IPS-20b (cell line): ENCODE data around the gene RRP8.

Experiments
- H3K27ac ChIP-seq: one replicate; pipeline ENCODE4 v1.5.1; 2013; ENCODE audit warnings: low read length
- H3K27me3 ChIP-seq: 2 replicates; pipeline ENCODE4 v1.6.1; 2013; ENCODE audit warnings: mild to moderate bottlenecking, low read length, inconsistent platforms; ENCODE audit not compliant: insufficient read depth
- H3K36me3 ChIP-seq: 2 replicates; pipeline ENCODE4 v1.6.1; 2013; ENCODE audit warnings: low read depth, mild to moderate bottlenecking, inconsistent platforms, low read length, moderate library complexity; ENCODE audit not compliant: insufficient read depth
- H3K4me1 ChIP-seq: 2 replicates; pipeline ENCODE4 v1.6.1; 2013; ENCODE audit warnings: mild to moderate bottlenecking, control low read depth, inconsistent platforms, low read length, moderate library complexity; ENCODE audit not compliant: insufficient read depth
- H3K4me3 ChIP-seq: 2 replicates; pipeline ENCODE4 v1.5.1; 2013; ENCODE audit warnings: mild to moderate bottlenecking, low read length, inconsistent platforms
- H3K9ac ChIP-seq: 2 replicates; pipeline ENCODE4 v1.6.1; 2013; ENCODE audit warnings: low read depth, mild to moderate bottlenecking, inconsistent platforms, low read length, moderate library complexity
- H3K9me3 ChIP-seq: 2 replicates; pipeline ENCODE4 v1.6.1; 2013; ENCODE audit warnings: mild to moderate bottlenecking, low read depth, low read length, inconsistent platforms; ENCODE audit not compliant: insufficient read depth

Gene RRP8

DNA sequence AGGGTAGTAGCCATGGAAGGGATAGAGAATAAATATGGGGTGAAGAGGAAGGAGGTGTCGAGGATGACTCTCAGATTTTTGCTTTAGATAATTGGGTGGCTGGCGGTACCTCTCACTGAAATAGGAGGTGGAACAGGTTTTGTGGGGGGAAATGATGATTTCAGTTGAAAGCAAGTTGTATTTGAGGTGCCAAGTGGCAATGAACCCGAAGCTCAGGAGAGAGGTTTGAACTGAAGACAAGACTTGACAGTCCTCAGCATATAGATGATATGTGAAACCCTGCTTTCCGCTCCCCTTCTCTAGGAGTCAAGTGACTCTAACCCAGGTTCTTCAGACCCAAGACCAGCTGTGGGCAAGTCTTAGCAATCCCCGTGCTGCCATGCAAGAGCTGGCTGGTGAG is 33.7 kb downstream of the RRP8 start:
- H3K27ac ChIP-seq, result no peak overlapping the region
- no peaks in the 10 kb centered on the region for H3K36me3 ChIP-seq
- H3K4me3 ChIP-seq, result no peak overlapping the region
- peaks cover 2% of the 10 kb centered on the region; the same call in 1 of the 2 replicates for H3K4me1 ChIP-seq
- H3K9ac ChIP-seq, result no peak overlapping the region
- H3K9me3 ChIP-seq, result no peaks in the 10 kb centered on the region
- no peaks in the 10 kb centered on the region for H3K27me3 ChIP-seq

DNA sequence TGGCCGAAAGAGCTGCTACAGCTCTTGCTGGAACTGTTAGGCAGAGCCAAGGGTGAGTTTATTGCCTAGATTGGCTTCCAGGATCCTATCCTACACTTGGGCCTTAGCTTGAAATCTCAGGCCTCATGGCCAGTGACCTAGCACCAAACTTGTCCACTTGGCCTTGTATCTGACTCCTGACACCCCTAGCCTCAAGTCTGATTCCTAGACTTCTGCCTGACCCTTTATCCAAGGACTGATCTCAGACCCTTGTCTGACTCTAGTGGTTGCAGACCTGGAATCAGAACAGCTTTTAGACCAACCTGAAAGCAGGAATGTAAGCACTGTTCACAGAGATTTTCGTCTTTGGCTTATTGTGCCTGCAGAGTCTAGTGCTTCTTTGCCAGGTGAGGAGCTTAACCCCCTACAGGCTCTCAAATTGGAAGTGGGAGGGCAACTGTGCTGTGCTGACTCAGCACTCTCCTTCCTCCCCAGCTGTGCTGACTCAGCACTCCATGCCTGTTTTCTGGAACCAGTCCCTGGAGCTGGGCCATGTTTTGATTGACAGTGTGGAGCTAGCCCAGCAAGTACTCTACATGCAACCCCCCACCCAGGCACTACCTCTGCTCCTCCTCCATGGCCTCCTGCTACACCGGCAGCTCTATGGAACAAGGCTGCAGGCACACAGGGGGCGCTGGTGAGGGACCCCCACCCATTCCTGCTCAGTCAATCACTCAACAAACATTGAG is 35.1 kb downstream of the RRP8 start:
- Histone ChIP-seq H3K36me3 (no peaks in the 10 kb centered on the region), H3K4me1 (peaks cover 2% of the 10 kb centered on the region; the same call in 1 of the 2 replicates), H3K4me3 (no peak overlapping the region), H3K27ac (no peak overlapping the region), H3K9me3 (no peaks in the 10 kb centered on the region), H3K9ac (peak overlapping the region; percentile 42; the same call in 1 of the 2 replicates), H3K27me3 (no peaks in the 10 kb centered on the region)

DNA sequence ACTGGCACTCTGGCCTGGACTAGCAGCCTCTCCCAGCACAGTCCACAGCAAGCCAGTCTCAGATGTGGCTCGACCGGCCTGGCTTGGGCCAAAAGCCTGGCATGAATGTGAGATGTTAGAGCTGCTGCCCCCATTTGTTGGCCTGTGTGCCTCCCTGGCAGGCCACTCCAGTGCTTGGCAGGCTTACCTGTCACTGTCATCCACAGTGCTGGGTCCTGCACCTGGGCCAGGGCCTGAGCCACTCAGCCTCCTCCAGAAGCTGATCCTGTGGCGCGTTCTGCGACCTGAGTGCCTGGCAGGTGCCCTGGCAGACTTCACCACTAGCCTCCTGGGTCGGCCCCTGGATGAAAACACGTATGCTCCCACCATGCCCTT is 36.1 kb downstream of the RRP8 start:
- H3K4me3 ChIP-seq, result no peak overlapping the region
- H3K27ac ChIP-seq, result no peak overlapping the region
- peaks cover 2% of the 10 kb centered on the region; the same call in 1 of the 2 replicates for H3K4me1 ChIP-seq

DNA sequence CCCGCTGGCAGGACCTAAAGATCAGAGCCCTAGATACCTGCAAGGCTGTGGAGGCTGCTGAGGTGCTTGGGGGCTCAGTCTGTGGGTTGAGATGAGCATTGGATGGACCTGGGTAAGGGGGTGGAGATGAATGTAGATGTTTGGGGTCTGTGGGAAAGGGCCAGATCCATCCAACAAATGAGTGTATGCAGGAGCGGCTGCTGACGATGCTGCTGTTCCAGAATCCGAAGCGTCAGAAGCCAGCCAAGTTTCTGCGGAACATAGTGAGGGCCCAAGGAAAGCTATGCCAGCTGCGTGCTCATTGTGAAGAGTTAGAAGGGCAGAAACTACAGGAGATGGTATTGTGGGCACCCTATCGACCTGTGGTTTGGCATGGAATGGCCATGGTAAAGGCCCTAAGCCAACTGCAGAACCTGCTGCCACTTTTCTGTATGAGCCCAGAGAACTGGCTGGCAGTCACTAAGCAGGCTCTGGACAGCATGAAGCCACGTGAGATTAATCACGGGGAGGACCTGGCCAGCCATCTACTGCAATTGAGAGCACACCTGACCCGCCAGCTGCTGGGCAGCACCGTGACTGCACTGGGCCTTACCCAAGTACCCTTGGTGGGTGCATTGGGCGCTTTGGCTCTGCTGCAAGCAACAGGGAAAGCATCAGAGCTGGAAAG is 36.6 kb downstream of the RRP8 start:
- H3K9me3 ChIP-seq, result no peaks in the 10 kb centered on the region
- H3K9ac ChIP-seq, result no peak overlapping the region
- H3K4me3 ChIP-seq, result no peak overlapping the region
- peaks cover 2% of the 10 kb centered on the region; the same call in 1 of the 2 replicates for H3K4me1 ChIP-seq
- no peaks in the 10 kb centered on the region for H3K36me3 ChIP-seq
- H3K27ac ChIP-seq, result no peak overlapping the region
- no peaks in the 10 kb centered on the region for H3K27me3 ChIP-seq

More for the DNA sequence above, 36.1 kb downstream of the RRP8 start:
- Histone ChIP-seq H3K9ac (no peak overlapping the region), H3K36me3 (no peaks in the 10 kb centered on the region), H3K27me3 (no peaks in the 10 kb centered on the region), H3K9me3 (no peaks in the 10 kb centered on the region)

DNA sequence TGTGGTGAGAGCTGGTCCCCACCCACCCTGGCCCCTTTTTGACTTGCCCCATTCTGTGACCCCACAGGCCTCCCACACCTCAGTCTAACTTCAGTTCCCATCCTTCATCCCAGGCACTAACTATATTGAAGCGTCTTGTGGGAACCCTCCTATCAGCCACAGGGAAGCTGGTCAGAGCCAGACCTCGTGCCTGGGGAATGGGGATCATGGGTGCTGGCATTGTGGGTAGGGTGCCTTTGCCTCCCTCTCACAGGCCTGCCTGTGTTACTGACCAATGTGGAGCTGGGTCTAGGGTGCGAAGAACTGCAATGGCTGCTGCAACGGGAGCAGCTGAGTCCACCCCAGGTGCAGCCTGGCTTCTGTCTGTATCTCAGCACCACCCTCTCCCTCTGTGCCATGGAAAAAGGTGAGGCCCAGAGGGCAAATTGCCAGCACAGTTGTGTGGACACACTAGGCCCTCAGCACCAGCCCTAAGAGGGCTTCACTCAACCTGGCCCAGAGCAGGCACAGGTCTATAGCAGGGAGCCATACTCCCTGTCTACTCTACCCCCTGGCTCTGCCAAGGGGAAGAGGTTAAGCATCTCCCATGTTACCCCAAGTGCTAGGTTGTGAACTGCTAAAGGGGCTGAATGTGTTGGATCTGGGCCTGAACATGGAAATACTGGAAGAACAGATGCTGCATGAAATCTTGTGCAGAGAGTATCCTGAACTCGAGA is 37.3 kb downstream of the RRP8 start:
- Histone ChIP-seq H3K4me1 (peaks cover 2% of the 10 kb centered on the region; the same call in 1 of the 2 replicates), H3K36me3 (no peaks in the 10 kb centered on the region), H3K27ac (no peak overlapping the region), H3K27me3 (no peaks in the 10 kb centered on the region), H3K4me3 (no peak overlapping the region), H3K9ac (no peak overlapping the region), H3K9me3 (no peaks in the 10 kb centered on the region)

DNA sequence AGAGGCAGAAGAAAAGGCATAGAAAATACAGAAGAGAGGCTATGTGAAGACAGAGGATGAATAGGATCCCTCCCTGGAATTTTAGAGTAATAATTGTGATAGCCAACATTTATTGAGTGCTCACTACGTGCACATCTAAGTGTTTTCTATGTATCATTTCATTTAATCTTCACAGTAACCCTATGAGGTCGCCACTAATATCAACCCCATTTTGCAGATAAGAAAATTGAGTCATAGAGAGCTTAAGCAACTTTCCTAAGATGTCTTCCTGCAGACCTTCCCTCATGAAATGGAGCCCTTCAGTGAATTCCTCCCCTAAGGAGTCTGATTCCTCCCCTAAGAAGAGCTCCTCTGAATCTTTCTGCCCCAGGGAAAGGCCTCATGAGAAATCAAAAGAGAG is 38.1 kb downstream of the RRP8 start:
- Histone ChIP-seq H3K36me3 (no peaks in the 10 kb centered on the region), H3K4me1 (peaks cover 2% of the 10 kb centered on the region; the same call in 1 of the 2 replicates), H3K27ac (no peak overlapping the region), H3K27me3 (no peaks in the 10 kb centered on the region), H3K9me3 (no peaks in the 10 kb centered on the region), H3K4me3 (no peak overlapping the region), H3K9ac (peak overlapping the region; percentile 10; the same call in 1 of the 2 replicates)

DNA sequence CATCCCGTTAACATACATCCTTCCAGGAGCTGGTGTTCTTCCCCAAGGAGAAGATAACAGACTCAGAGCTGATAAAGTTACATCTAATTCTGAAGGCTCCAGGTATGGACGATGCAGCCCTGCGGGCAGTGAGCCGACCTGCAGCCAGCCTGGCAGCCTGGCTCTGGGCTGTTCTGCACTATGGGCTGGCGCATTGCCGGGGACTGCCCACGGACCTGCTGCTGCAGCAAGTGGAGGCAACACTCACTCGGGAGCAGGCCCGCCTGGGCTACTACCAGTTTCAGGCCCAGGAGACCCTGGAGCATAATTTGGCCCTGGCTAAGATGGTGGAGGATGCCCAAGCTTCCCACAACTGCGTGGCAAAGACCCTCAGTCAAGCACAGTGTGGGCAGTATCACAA is 39.7 kb downstream of the RRP8 start:
- H3K36me3 ChIP-seq, result no peaks in the 10 kb centered on the region

DNA sequence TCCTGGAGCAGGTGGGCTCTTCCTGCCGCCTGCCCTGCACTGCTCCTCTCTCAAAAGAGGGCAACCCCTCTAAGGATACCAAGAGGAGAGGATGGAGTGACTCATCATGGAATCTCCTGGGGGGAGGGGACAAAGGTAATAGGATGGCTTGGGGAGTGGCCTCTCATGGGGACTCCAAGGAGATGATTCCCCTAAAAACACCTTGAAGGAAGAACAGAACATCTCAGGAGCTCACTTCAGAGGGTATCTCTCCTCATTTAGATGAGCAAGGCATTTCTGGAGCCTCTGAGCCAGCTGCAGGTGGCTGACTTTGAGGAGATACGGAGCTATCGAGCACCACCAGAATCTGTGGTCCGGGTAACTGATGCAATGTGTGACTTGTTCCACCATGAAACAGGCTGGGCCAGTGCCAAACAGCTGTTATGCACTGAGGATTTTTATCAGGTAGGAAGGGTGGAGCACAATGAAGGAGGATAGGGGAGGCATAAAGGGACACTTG is 40.2 kb downstream of the RRP8 start:
- Histone ChIP-seq H3K27me3 (no peaks in the 10 kb centered on the region), H3K4me1 (peaks cover under 1% of the 10 kb centered on the region; the same call in 1 of the 2 replicates), H3K36me3 (no peaks in the 10 kb centered on the region), H3K9ac (no peak overlapping the region), H3K27ac (no peak overlapping the region), H3K9me3 (no peaks in the 10 kb centered on the region), H3K4me3 (no peak overlapping the region)

More for the DNA sequence above, 39.7 kb downstream of the RRP8 start:
- Histone ChIP-seq H3K27me3 (no peaks in the 10 kb centered on the region), H3K4me1 (peaks cover 2% of the 10 kb centered on the region; the same call in 1 of the 2 replicates), H3K9me3 (no peaks in the 10 kb centered on the region), H3K27ac (no peak overlapping the region), H3K9ac (no peak overlapping the region), H3K4me3 (no peak overlapping the region)

DNA sequence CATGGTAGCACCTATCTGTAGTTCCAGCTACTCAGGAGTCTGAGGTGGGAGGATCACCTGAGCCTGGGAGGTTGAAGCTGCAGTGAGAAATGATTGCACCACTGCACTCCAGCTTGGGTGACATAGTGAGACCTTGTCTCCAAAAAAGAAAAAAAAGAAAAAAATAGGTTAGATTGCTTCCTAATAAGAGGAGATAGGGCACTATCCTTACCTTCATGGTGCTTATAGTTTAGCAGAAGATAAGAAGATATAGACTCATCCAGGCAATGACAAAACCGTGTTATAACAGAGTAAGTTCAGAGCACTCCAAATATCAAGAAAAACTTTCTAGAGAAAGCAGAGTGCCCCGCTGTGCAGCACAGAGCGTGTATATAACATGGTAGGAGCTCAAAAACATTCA is 42.1 kb downstream of the RRP8 start:
- no peak overlapping the region for H3K9ac ChIP-seq
- no peaks in the 10 kb centered on the region for H3K9me3 ChIP-seq
- no peak overlapping the region for H3K4me3 ChIP-seq
- no peak overlapping the region for H3K27ac ChIP-seq
- H3K27me3 ChIP-seq, result no peaks in the 10 kb centered on the region
- H3K36me3 ChIP-seq, result no peaks in the 10 kb centered on the region
- no peaks in the 10 kb centered on the region; the same call in 1 of the 2 replicates for H3K4me1 ChIP-seq

DNA sequence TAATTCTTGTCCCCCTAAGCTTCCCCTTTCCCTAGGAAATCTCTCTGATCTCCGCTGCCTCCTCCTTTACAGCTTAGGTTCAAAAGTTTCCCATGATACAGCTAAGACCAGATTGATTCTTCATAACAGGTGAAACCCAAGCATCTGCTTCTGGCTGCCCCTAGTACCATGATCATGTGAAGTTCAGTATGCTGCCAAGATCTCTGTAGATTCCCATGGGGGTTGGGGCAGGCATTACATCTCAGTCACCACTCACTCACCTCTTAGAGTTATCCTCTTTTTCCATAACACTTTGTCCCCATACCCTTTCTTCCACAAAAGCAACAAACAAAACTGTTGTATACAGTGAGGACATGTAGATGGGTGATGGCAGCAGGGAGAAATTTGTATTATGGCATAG is 44.0 kb downstream of the RRP8 start:
- H3K4me3 ChIP-seq, result no peak overlapping the region
- H3K9ac ChIP-seq, result no peak overlapping the region
- H3K4me1 ChIP-seq, result no peaks in the 10 kb centered on the region
- H3K36me3 ChIP-seq, result no peaks in the 10 kb centered on the region
- no peaks in the 10 kb centered on the region for H3K9me3 ChIP-seq
- H3K27me3 ChIP-seq, result no peaks in the 10 kb centered on the region
- H3K27ac ChIP-seq, result no peak overlapping the region

DNA sequence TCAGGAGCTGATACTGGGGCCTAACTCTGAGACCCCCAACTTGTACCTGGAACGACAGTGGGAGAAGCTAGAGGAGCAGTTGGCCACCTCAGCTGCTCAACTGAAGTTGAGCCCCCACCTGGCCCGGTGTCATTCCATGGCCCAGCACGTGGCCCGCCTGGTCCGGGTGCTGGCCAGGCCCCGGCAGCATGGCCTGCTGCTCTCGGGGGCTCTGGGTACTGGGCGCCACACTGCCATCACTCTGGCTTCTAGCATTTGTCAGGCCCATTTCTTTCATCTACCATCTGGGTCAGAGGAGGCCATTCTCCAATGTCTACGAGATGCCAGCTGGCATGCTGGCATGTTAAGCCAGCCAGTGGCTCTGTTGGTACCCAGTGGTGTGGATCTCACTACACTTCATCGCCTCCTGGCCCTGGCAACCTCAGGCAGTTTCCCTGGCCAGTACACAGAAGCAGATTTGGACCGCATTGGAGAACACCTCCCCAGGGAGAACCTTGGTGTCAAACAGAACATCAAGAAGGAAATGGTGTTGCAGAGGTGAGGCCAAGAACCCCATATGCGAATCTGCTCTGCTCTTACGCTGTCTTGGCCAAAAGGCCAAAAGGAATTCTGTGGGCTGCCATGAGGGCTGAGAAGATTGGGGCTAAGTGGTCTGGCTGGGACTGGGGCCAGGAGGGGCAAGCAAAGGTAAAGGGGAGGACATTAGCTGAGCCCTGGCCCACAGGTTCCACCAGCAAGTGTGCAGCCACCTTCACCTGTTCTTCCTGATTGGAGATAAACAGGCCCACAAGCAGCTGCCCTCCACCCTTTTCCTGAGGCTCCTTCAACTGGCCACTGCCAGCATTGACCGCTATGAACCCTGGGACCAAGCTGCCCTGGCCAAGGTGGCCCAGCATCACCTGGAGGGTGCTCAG is 45.4 kb downstream of the RRP8 start:
- no peaks in the 10 kb centered on the region for H3K36me3 ChIP-seq
- no peak overlapping the region for H3K9ac ChIP-seq
- no peaks in the 10 kb centered on the region for H3K9me3 ChIP-seq
- no peaks in the 10 kb centered on the region for H3K4me1 ChIP-seq
- no peak overlapping the region for H3K27ac ChIP-seq
- H3K4me3 ChIP-seq, result no peak overlapping the region
- no peaks in the 10 kb centered on the region for H3K27me3 ChIP-seq
